ENCODE results near the gene PCNX2. TPM values are rescaled to one million over a fixed set of nuclear protein-coding genes. Genes with fewer than 3 reads are reported as not detected.
A peak's percentile ranks its signal among the peaks of the same experiment; 100 is the strongest.

The PCNX2 gene
- total RNA-seq, 1 experiment from 2014 or later, result 50.8 TPM

GRCh38 chr1:233089251-233089650 lies 206.3 kb downstream of the PCNX2 start:
- TF ChIP-seq CTCF (IDR thresholded peaks at IDR 0.05), result no peak
- no peak for TF ChIP-seq JUN (CRISPR knock-in tag; IDR thresholded peaks at IDR 0.05)
- TF ChIP-seq ARID4B (CRISPR knock-in tag; IDR thresholded peaks at IDR 0.05; ENCODE audit: borderline replicate concordance), result no peak
- no peak for TF ChIP-seq ELF4 (CRISPR knock-in tag; IDR thresholded peaks at IDR 0.05; ENCODE audit: low read depth)
- TF ChIP-seq CDX4 (CRISPR knock-in tag; IDR thresholded peaks at IDR 0.05; ENCODE audit: borderline replicate concordance), result no peak
- no peak for TF ChIP-seq ZBTB43 (CRISPR knock-in tag; IDR thresholded peaks at IDR 0.05)
- TF ChIP-seq TEAD4 (CRISPR knock-in tag; IDR thresholded peaks at IDR 0.05), result no peak
- TF ChIP-seq NFATC4 (CRISPR knock-in tag; IDR thresholded peaks at IDR 0.05), result no peak
- TF ChIP-seq PRDM15 (CRISPR knock-in tag; IDR thresholded peaks at IDR 0.05), result no peak
- no peak for TF ChIP-seq ZNF317 (CRISPR knock-in tag; IDR thresholded peaks at IDR 0.05; ENCODE audit: borderline replicate concordance, low read depth)
- no peak for TF ChIP-seq NR1H2 (CRISPR knock-in tag; IDR thresholded peaks at IDR 0.05)
- TF ChIP-seq CREM (CRISPR knock-in tag; IDR thresholded peaks at IDR 0.05), result no peak
- no peak for TF ChIP-seq GABPB1 (CRISPR knock-in tag; IDR thresholded peaks at IDR 0.05)
- no peak for ATAC-seq
- ChIA-PET CTCF (no interaction called here), POLR2A (no interaction called here)
- no peaks in the 10 kb centered on the region for H3K27me3 Mint-ChIP-seq (ENCODE audit: low read depth)
- no peak overlapping the region for H3K27ac Mint-ChIP-seq
- H3K36me3 Mint-ChIP-seq, result peaks cover 53% of the 10 kb centered on the region
- peaks cover 7% of the 10 kb centered on the region; the same call in 1 of the 2 replicates for H3K9me3 Mint-ChIP-seq
- peaks cover 24% of the 10 kb centered on the region for H3K4me1 Mint-ChIP-seq
- no peak overlapping the region for H3K4me3 Mint-ChIP-seq
- DNase-seq (ENCODE audit: low spot score), result no peak

- DNase-seq (ENCODE audit: low spot score) (no peak), ATAC-seq (peak; percentile 48; the same call in 1 of the 2 replicates)
- Mint-ChIP-seq H3K4me1 (peaks cover 24% of the 10 kb centered on the region), H3K4me3 (no peak overlapping the region), H3K36me3 (peaks cover 48% of the 10 kb centered on the region), H3K9me3 (peaks cover 7% of the 10 kb centered on the region; the same call in 1 of the 2 replicates), H3K27me3 (ENCODE audit: low read depth) (no peaks in the 10 kb centered on the region), H3K27ac (peak overlapping the region; percentile 64)
- ChIA-PET CTCF (no interaction called here), POLR2A (no interaction called here)
- TF ChIP-seq USF2 (CRISPR knock-in tag; IDR thresholded peaks at IDR 0.05) (peak; percentile 18; the same call in 1 of the 2 replicates), E2F1 (CRISPR knock-in tag; IDR thresholded peaks at IDR 0.05) (no peak), TP53 (CRISPR knock-in tag; IDR thresholded peaks at IDR 0.05) (no peak), ARID4B (CRISPR knock-in tag; IDR thresholded peaks at IDR 0.05; ENCODE audit: borderline replicate concordance) (no peak)
Measured at GRCh38 chr1:233088613-233089012, 206.9 kb downstream of the PCNX2 start.

Data from WTC11 (cell line).